DOHH2 (cell line): ENCODE data around the gene DNMT3A.

Source experiments
- H3F3A ChIP-seq: fragments of 200-600 bp; sonication (generic), shearing (Covaris generic); 2 replicates; pipeline ENCODE4 v1.6.0; 2016; ENCODE audit warnings: antibody characterized with exemption, mild to moderate bottlenecking; ENCODE audit not compliant: control insufficient read depth, insufficient read depth
- H3K27ac ChIP-seq: fragments of 200-600 bp; sonication (generic); 2 replicates; pipeline ENCODE4 v1.5.1; 2014; ENCODE audit warnings: low read depth, mild to moderate bottlenecking, low read length, moderate library complexity
- H3K27me3 ChIP-seq: fragments of 200-600 bp; sonication (generic); 2 replicates; pipeline ENCODE4 v1.6.1; 2014; ENCODE audit warnings: mild to moderate bottlenecking, low read length, mixed read lengths; ENCODE audit not compliant: control insufficient read depth
- H3K36me3 ChIP-seq: fragments of 200-600 bp; sonication (generic); 2 replicates; pipeline ENCODE4 v1.6.1; 2014; ENCODE audit warnings: mild to moderate bottlenecking, low read length, moderate library complexity, mixed read lengths; ENCODE audit not compliant: control insufficient read depth
- H3K4me1 ChIP-seq: fragments of 200-600 bp; sonication (generic); 2 replicates; pipeline ENCODE4 v1.6.1; 2014; ENCODE audit warnings: mild to moderate bottlenecking, low read length, mixed read lengths; ENCODE audit not compliant: control insufficient read depth
- H3K4me2 ChIP-seq: fragments of 200-600 bp; sonication (generic); 2 replicates; pipeline ENCODE4 v1.6.0; 2014; ENCODE audit warnings: mild to moderate bottlenecking, low read length, moderate library complexity
- H3K4me3 ChIP-seq: fragments of 200-600 bp; sonication (generic); 2 replicates; pipeline ENCODE4 v1.5.1; 2014; ENCODE audit warnings: mild to moderate bottlenecking, low read length, mixed read lengths
- H3K79me2 ChIP-seq: fragments of 200-600 bp; sonication (generic); 2 replicates; pipeline ENCODE4 v1.6.1; 2014; ENCODE audit warnings: mild to moderate bottlenecking, low read length, mixed read lengths; ENCODE audit not compliant: control insufficient read depth
- H3K9me2 ChIP-seq: fragments of 200-600 bp; sonication (generic); replicated peaks from 2 replicates; pipeline ENCODE4 v1.6.1; 2014; ENCODE audit warnings: mild to moderate bottlenecking, low read length, mixed read lengths; ENCODE audit not compliant: control insufficient read depth
- H3K9me3 ChIP-seq: fragments of 200-600 bp; sonication (generic); 2 replicates; pipeline ENCODE4 v1.6.1; 2014; ENCODE audit warnings: antibody characterized with exemption, low read length, mixed read lengths; ENCODE audit not compliant: control insufficient read depth, insufficient read depth
- H4K20me1 ChIP-seq: fragments of 200-600 bp; sonication (generic); 2 replicates; pipeline ENCODE4 v1.6.0; 2014; ENCODE audit warnings: low read depth, mild to moderate bottlenecking, antibody characterized with exemption, low read length, moderate library complexity; ENCODE audit not compliant: control insufficient read depth, insufficient read depth
- EZH2phosphoT487 ChIP-seq: fragments of 200-600 bp; sonication (generic); IDR thresholded peaks from 2 replicates; pipeline ENCODE4 v1.6.1; 2017; ENCODE audit warnings: borderline replicate concordance, mild to moderate bottlenecking, antibody characterized with exemption, low read length, moderate library complexity, mixed read lengths
- TF ChIP-seq, protein P1 (sequence below): fragments of 200-600 bp; sonication (generic); IDR thresholded peaks from one replicate; pipeline ENCODE4 v1.5.1; 2014; ENCODE audit warnings: antibody characterized with exemption, mild to moderate bottlenecking, low read depth, low read length; ENCODE audit not compliant: poor library complexity, severe bottlenecking

Gene DNMT3A

DNA sequence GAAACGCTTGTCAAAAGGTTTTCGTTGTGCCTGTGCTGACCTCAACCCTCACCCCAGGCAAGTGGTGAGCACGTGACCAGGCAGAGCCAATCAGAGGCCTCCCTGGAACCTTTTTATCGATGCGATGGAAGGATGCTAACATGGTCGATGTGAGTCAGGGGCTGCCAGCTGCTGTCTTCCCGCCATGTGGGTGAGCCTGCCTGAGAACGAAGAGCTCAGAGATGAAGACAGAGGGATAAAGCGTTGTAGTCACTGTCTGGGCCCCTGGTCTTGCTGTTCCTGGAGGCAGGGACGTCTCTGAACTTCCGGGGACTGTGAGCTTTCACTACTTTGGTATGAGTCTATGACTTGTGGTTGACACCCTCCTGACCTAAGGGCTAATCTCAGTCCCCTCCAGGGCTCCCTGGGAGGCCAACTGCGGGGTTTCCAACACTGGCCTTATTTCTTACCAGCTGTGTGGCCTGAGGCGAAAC is 18.6 kb downstream of the DNMT3A start:
- Histone ChIP-seq H4K20me1 (no peaks in the 10 kb centered on the region), H3K9me2 (no peaks in the 10 kb centered on the region), H3K27me3 (no peaks in the 10 kb centered on the region), H3K4me2 (no peak overlapping the region), H3K27ac (no peak overlapping the region), H3F3A (no peaks in the 10 kb centered on the region), H3K9me3 (peaks cover 8% of the 10 kb centered on the region; the same call in 1 of the 2 replicates), H3K79me2 (no peaks in the 10 kb centered on the region), H3K36me3 (no peaks in the 10 kb centered on the region), H3K4me3 (no peak overlapping the region), H3K4me1 (no peaks in the 10 kb centered on the region; the same call in 1 of the 2 replicates)
- TF ChIP-seq, protein P1, sequence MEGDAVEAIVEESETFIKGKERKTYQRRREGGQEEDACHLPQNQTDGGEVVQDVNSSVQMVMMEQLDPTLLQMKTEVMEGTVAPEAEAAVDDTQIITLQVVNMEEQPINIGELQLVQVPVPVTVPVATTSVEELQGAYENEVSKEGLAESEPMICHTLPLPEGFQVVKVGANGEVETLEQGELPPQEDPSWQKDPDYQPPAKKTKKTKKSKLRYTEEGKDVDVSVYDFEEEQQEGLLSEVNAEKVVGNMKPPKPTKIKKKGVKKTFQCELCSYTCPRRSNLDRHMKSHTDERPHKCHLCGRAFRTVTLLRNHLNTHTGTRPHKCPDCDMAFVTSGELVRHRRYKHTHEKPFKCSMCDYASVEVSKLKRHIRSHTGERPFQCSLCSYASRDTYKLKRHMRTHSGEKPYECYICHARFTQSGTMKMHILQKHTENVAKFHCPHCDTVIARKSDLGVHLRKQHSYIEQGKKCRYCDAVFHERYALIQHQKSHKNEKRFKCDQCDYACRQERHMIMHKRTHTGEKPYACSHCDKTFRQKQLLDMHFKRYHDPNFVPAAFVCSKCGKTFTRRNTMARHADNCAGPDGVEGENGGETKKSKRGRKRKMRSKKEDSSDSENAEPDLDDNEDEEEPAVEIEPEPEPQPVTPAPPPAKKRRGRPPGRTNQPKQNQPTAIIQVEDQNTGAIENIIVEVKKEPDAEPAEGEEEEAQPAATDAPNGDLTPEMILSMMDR = no peak
- TF ChIP-seq EZH2phosphoT487 = no peak

- H3K9me3 ChIP-seq = peaks cover 8% of the 10 kb centered on the region; the same call in 1 of the 2 replicates
- no peaks in the 10 kb centered on the region for H3K9me2 ChIP-seq
- no peaks in the 10 kb centered on the region for H3K36me3 ChIP-seq
- no peak overlapping the region for H3K4me3 ChIP-seq
- no peaks in the 10 kb centered on the region for H4K20me1 ChIP-seq
- no peaks in the 10 kb centered on the region for H3K27me3 ChIP-seq
- no peaks in the 10 kb centered on the region; the same call in 1 of the 2 replicates for H3F3A ChIP-seq
- TF ChIP-seq EZH2phosphoT487 = no peak
- TF ChIP-seq, protein P1 = no peak
- no peak overlapping the region for H3K4me2 ChIP-seq
- H3K4me1 ChIP-seq = no peaks in the 10 kb centered on the region; the same call in 1 of the 2 replicates
- no peak overlapping the region for H3K27ac ChIP-seq
- H3K79me2 ChIP-seq = no peaks in the 10 kb centered on the region
Observed at GRCh38 chr2:25322312-25322711, 19.4 kb downstream of the DNMT3A start.

DNA sequence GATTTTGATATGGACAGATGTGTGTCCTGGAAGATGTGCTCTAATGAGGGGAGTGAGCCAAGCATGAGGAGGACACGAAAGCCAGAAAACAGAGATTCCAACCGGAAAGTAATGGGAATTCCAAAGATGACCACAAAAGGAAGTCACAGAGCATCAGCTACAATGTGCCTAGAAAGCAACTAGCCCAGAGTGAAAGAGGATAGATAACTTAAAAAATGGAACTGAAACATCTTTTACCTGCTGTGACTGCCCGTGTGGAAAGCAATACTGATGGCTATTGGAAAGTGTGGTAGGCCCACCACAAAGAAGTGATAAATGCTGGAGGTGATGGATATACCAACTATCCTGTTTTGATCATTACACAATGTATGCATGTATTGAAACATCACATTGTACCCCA is 21.6 kb downstream of the DNMT3A start:
- H4K20me1 ChIP-seq = no peaks in the 10 kb centered on the region
- H3K27ac ChIP-seq = no peak overlapping the region
- TF ChIP-seq EZH2phosphoT487 = no peak
- TF ChIP-seq, protein P1 = no peak
- H3K4me2 ChIP-seq = no peak overlapping the region
- peaks cover 16% of the 10 kb centered on the region for H3K4me1 ChIP-seq
- no peaks in the 10 kb centered on the region for H3K79me2 ChIP-seq
- no peaks in the 10 kb centered on the region for H3K9me2 ChIP-seq
- no peak overlapping the region for H3K4me3 ChIP-seq
- H3K36me3 ChIP-seq = no peaks in the 10 kb centered on the region
- H3K9me3 ChIP-seq = no peaks in the 10 kb centered on the region
- no peaks in the 10 kb centered on the region; the same call in 1 of the 2 replicates for H3F3A ChIP-seq
- no peaks in the 10 kb centered on the region for H3K27me3 ChIP-seq
